ENCODE measurements around the gene SH3D19.

SH3D19 gene

DNA sequence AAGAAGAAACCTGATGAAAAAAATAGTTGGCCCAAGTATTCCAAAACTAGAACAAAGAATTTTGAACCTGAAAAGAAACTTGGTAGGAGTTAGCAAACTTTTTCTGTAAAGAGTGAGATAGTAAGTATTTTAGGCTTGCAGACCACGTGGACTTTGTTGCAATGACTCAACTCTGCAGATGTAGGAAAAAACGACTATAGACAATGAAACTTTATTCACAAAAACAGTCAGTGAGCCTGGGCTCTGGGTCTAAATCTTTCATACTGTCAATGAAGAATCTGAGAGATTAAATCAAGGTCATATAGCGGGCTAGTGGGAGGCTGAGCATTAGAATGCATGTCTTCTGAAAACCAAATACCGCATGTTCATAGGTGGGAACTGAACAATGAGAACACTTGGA lies 23.0 kb downstream of the SH3D19 start:
- no peaks in the 10 kb centered on the region for H3K4me1 ChIP-seq (ENCODE audit: insufficient read depth, low read length)
- no peak for DNase-seq
- H2AFZ ChIP-seq (ENCODE audit: low read depth, low read length), result no peak overlapping the region
- H3K9me3 ChIP-seq (ENCODE audit: insufficient read depth, low read length, severe bottlenecking), result no peaks in the 10 kb centered on the region
- H4K20me1 ChIP-seq (ENCODE audit: insufficient read depth, low read length), result no peaks in the 10 kb centered on the region
- H3K79me2 ChIP-seq (ENCODE audit: insufficient read depth, low read length), result no peaks in the 10 kb centered on the region
- no peak overlapping the region for H3K4me2 ChIP-seq (ENCODE audit: insufficient read depth, low read length)
- no peak overlapping the region for H3K9ac ChIP-seq (ENCODE audit: low read depth, low read length)
- no peaks in the 10 kb centered on the region for H3K27me3 ChIP-seq (ENCODE audit: insufficient read depth, low read length, poor library complexity)
- no peak overlapping the region for H3K27ac ChIP-seq (ENCODE audit: low read length)
- H3K36me3 ChIP-seq (ENCODE audit: insufficient read depth, low read length), result no peaks in the 10 kb centered on the region
- no peak for ATAC-seq (ENCODE audit: insufficient read depth, low read depth)
- H3K4me3 ChIP-seq (ENCODE audit: low read depth in 1 of 2, low read length in 2 of 2), result no peak overlapping the region
- TF ChIP-seq CTCF (IDR thresholded peaks at IDR 0.05; ENCODE audit: borderline replicate concordance, extremely low read depth, low read length, poor library complexity, severe bottlenecking), result no peak
- no peak for TF ChIP-seq EZH2 (IDR thresholded peaks at IDR 0.05; ENCODE audit: borderline replicate concordance, low read depth, low read length, severe bottlenecking)

DNA sequence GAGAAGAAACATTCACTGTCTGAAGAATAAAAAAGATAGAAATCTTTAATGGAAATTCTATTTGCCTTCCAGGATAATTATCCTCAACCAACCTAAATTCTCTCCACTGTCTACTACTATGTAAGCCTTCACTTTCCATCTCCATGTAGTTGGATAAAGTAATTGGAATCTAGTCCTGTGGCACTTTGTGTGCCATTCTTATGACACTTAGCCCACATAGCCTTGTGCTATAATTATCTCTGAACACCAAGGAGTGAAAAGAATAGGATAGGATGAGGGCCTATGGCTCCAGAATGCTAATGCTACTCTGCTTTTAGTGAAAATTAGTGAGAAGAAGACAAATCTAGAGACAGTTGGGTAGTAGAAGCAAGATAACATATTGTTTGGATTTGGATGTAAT lies 28.2 kb downstream of the SH3D19 start:
- Histone ChIP-seq H3K9me3 (ENCODE audit: insufficient read depth, low read length, severe bottlenecking) (no peaks in the 10 kb centered on the region), H3K4me2 (ENCODE audit: insufficient read depth, low read length) (no peak overlapping the region), H3K9ac (ENCODE audit: low read depth, low read length) (no peak overlapping the region), H3K4me3 (ENCODE audit: low read depth in 1 of 2, low read length in 2 of 2) (no peak overlapping the region), H4K20me1 (ENCODE audit: insufficient read depth, low read length) (no peaks in the 10 kb centered on the region), H3K27me3 (ENCODE audit: insufficient read depth, low read length, poor library complexity) (no peaks in the 10 kb centered on the region), H3K27ac (ENCODE audit: low read length) (no peak overlapping the region), H3K4me1 (ENCODE audit: insufficient read depth, low read length) (no peaks in the 10 kb centered on the region), H2AFZ (ENCODE audit: low read depth, low read length) (no peak overlapping the region), H3K79me2 (ENCODE audit: insufficient read depth, low read length) (no peaks in the 10 kb centered on the region), H3K36me3 (ENCODE audit: insufficient read depth, low read length) (no peaks in the 10 kb centered on the region)
- DNase-seq (no peak), ATAC-seq (ENCODE audit: insufficient read depth, low read depth) (no peak)
- TF ChIP-seq CTCF (IDR thresholded peaks at IDR 0.05; ENCODE audit: borderline replicate concordance, extremely low read depth, low read length, poor library complexity, severe bottlenecking) (no peak), EZH2 (IDR thresholded peaks at IDR 0.05; ENCODE audit: borderline replicate concordance, low read depth, low read length, severe bottlenecking) (no peak)

GRCh38 chr4:151296227-151296626 lies 29.2 kb downstream of the SH3D19 start:
- TF ChIP-seq CTCF (IDR thresholded peaks at IDR 0.05; ENCODE audit: borderline replicate concordance, extremely low read depth, low read length, poor library complexity, severe bottlenecking) (no peak), EZH2 (IDR thresholded peaks at IDR 0.05; ENCODE audit: borderline replicate concordance, low read depth, low read length, severe bottlenecking) (no peak)

More at GRCh38 chr4:151296227-151296626, 29.2 kb downstream of the SH3D19 start:
- Histone ChIP-seq H3K9ac (ENCODE audit: low read depth, low read length) (no peak overlapping the region), H3K36me3 (ENCODE audit: insufficient read depth, low read length) (no peaks in the 10 kb centered on the region), H3K9me3 (ENCODE audit: insufficient read depth, low read length, severe bottlenecking) (no peaks in the 10 kb centered on the region), H3K4me1 (ENCODE audit: insufficient read depth, low read length) (no peaks in the 10 kb centered on the region), H3K27me3 (ENCODE audit: insufficient read depth, low read length, poor library complexity) (no peaks in the 10 kb centered on the region), H2AFZ (ENCODE audit: low read depth, low read length) (no peak overlapping the region), H3K4me3 (ENCODE audit: low read depth in 1 of 2, low read length in 2 of 2) (no peak overlapping the region), H3K27ac (ENCODE audit: low read length) (no peak overlapping the region), H3K79me2 (ENCODE audit: insufficient read depth, low read length) (no peaks in the 10 kb centered on the region), H4K20me1 (ENCODE audit: insufficient read depth, low read length) (no peaks in the 10 kb centered on the region), H3K4me2 (ENCODE audit: insufficient read depth, low read length) (no peak overlapping the region)
- DNase-seq (no peak), ATAC-seq (ENCODE audit: insufficient read depth, low read depth) (no peak)
